SU-DHL-6 (cell line): ENCODE results near the gene ZDHHC11.
"Not testable (repeated sequence)": the region's sequence is repeated elsewhere in the genome, so short reads cannot be mapped to it uniquely, and the experiment has no call there.

ENCODE experiments used
- H2AFZ ChIP-seq: fragments of 200-600 bp; sonication (generic); 2 replicates; pipeline ENCODE4 v1.6.1; 2014; ENCODE audit warnings: low read depth, mild to moderate bottlenecking, moderate library complexity, mixed read lengths, antibody characterized with exemption, low read length; ENCODE audit not compliant: severe bottlenecking
- H3F3A ChIP-seq: fragments of 200-600 bp; shearing (Covaris generic); 2 replicates; pipeline ENCODE4 v1.6.0; 2016; ENCODE audit warnings: antibody characterized with exemption, mild to moderate bottlenecking; ENCODE audit not compliant: insufficient read depth
- H3K27ac ChIP-seq: fragments of 200-600 bp; sonication (generic); 2 replicates; pipeline ENCODE4 v1.5.1; 2016; ENCODE audit warnings: low read depth, mild to moderate bottlenecking, low read length, moderate library complexity, mixed read lengths
- H3K27me3 ChIP-seq: fragments of 200-600 bp; sonication (generic), shearing (Covaris generic); 2 replicates; pipeline ENCODE4 v1.6.0; 2014; ENCODE audit warnings: mild to moderate bottlenecking, low read length
- H3K36me3 ChIP-seq: fragments of 200-600 bp; sonication (generic); 2 replicates; pipeline ENCODE4 v1.6.1; 2014; ENCODE audit warnings: mild to moderate bottlenecking, low read length, mixed read lengths
- H3K4me2 ChIP-seq: fragments of 300-600, 200-600 bp; shearing (Covaris generic), sonication (generic); 2 replicates; pipeline ENCODE4 v1.6.0; 2014; ENCODE audit warnings: low read length, low read depth, mild to moderate bottlenecking; ENCODE audit not compliant: poor library complexity, severe bottlenecking
- H3K4me3 ChIP-seq: fragments of 200-600 bp; sonication (generic); 2 replicates; pipeline ENCODE4 v1.5.1; 2014; ENCODE audit warnings: antibody characterized with exemption, low read length, mild to moderate bottlenecking, mixed read lengths; ENCODE audit not compliant: insufficient read depth, poor library complexity, severe bottlenecking
- H3K79me2 ChIP-seq: fragments of 200-600 bp; sonication (generic); 2 replicates; pipeline ENCODE4 v1.6.1; 2014; ENCODE audit warnings: mild to moderate bottlenecking, low read length, moderate library complexity; ENCODE audit not compliant: insufficient read depth
- H3K9ac ChIP-seq: fragments of 200-600 bp; sonication (generic); 2 replicates; pipeline ENCODE4 v1.7.0; 2014; ENCODE audit warnings: mild to moderate bottlenecking, low read length
- H3K9me2 ChIP-seq: fragments of 200-600 bp; sonication (generic); replicated peaks from 2 replicates; pipeline ENCODE4 v1.6.1; 2014; ENCODE audit warnings: low read length; ENCODE audit not compliant: insufficient read depth
- H3K9me3 ChIP-seq: fragments of 200-600 bp; sonication (generic); 2 replicates; pipeline ENCODE4 v1.6.1; 2014; ENCODE audit warnings: low read length, mixed read lengths; ENCODE audit not compliant: insufficient read depth
- H4K20me1 ChIP-seq: fragments of 200-600 bp; sonication (generic); 2 replicates; pipeline ENCODE4 v1.6.1; 2014; ENCODE audit warnings: low read depth, mild to moderate bottlenecking, antibody characterized with exemption, low read length, moderate library complexity, mixed read lengths
- EZH2phosphoT487 ChIP-seq: fragments of 200-600 bp; sonication (generic), shearing (Covaris generic); conservative IDR thresholded peaks from 2 replicates; pipeline ENCODE4 v1.6.1; 2018; ENCODE audit warnings: mild to moderate bottlenecking, antibody characterized with exemption, low read length, moderate library complexity, mixed read lengths
- TF ChIP-seq, protein P1 (sequence below): fragments of 200-600 bp; sonication (generic); IDR thresholded peaks from one replicate; pipeline ENCODE4 v1.5.1; 2017; ENCODE audit warnings: antibody characterized with exemption, mild to moderate bottlenecking, low read length, moderate library complexity; ENCODE audit not compliant: insufficient read depth, poor library complexity, severe bottlenecking

The ZDHHC11 gene

DNA sequence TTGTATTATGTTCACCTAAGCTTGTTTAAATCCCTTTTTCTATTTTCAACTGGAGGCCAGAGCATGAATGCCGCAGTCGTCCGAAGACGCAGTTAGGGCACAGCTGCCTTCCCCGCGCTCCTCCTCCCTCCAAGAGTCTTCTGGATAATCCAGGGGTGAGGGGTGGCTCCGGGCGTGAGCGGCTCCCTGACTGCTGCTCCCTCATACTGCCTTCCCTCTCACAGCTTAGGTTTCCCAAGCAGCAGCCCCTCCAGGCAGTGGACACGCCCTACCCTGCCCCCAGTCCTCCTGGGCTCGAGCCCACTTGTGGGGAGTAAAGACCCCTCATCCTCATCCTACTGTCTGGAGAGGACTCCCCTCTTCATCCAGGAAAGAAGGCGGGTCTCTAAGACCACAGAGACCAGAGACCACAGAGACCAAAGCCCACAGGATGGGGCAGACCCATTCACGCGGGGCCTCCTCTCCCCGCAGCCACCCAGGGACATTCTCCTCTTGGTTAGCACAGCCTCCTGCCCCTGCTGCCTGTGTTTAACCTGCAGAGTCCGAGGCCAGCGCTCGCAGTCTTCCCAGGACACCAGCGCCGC is 98.2 kb downstream of the ZDHHC11 start:
- H4K20me1 ChIP-seq, H3K4me3 ChIP-seq, H3K27ac ChIP-seq, H3K79me2 ChIP-seq, H2AFZ ChIP-seq, H3K36me3 ChIP-seq, H3F3A ChIP-seq, H3K4me2 ChIP-seq, H3K9me2 ChIP-seq, H3K9me3 ChIP-seq, H3K9ac ChIP-seq, H3K27me3 ChIP-seq: not testable (repeated sequence)

DNA sequence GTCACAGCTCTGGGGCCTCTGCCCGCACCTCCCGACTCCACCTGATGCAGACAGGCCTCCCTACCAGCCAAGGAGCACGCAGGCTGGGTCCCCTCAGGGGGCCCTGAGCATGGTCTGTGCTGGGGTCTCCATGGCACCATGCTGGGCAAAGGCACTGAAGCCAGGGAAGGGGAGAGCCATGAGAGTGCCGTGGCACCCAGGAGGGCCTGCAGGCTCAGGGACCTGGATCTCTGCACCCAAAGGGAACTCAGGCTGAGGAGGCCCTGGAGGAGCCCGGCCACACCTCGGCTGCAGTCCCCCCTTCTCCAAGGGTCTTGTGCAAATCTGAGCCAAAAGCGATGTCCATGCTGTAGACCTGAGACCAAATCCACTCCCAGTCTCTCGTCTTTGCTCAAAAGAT is 98.8 kb downstream of the ZDHHC11 start:
- H2AFZ ChIP-seq, H3K27me3 ChIP-seq, H3K4me2 ChIP-seq, H3F3A ChIP-seq, H4K20me1 ChIP-seq, H3K4me3 ChIP-seq, H3K27ac ChIP-seq, H3K9me2 ChIP-seq, H3K36me3 ChIP-seq, H3K9ac ChIP-seq, H3K9me3 ChIP-seq, H3K79me2 ChIP-seq: not testable (repeated sequence)

DNA sequence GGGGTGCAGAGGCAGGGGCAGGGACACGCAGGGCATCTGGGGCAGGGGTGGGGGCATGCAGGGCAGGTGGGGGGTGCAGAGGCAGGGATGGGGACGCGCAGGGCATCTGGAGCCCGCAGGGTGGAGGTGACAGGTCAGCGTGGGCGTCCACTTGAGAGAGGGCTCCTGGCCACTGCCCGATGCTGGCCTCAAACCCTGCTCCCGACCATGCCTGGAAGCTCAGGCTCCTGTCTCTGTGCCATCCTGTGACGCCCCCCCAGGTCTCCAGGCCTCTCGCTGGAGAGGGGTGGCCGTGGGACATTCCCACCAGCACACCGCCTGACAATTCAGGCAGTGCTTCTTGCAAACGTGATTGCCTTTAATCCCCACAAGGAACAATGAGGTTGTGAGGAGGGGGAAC is 99.3 kb downstream of the ZDHHC11 start:
- H3K79me2 ChIP-seq: no peaks in the 10 kb centered on the region
- H3K27ac ChIP-seq: no peak overlapping the region
- no peak overlapping the region for H3K4me3 ChIP-seq
- no peaks in the 10 kb centered on the region for H4K20me1 ChIP-seq
- no peak overlapping the region for H2AFZ ChIP-seq
- H3K4me2 ChIP-seq: no peak overlapping the region
- no peaks in the 10 kb centered on the region for H3K27me3 ChIP-seq
- TF ChIP-seq, protein P1, sequence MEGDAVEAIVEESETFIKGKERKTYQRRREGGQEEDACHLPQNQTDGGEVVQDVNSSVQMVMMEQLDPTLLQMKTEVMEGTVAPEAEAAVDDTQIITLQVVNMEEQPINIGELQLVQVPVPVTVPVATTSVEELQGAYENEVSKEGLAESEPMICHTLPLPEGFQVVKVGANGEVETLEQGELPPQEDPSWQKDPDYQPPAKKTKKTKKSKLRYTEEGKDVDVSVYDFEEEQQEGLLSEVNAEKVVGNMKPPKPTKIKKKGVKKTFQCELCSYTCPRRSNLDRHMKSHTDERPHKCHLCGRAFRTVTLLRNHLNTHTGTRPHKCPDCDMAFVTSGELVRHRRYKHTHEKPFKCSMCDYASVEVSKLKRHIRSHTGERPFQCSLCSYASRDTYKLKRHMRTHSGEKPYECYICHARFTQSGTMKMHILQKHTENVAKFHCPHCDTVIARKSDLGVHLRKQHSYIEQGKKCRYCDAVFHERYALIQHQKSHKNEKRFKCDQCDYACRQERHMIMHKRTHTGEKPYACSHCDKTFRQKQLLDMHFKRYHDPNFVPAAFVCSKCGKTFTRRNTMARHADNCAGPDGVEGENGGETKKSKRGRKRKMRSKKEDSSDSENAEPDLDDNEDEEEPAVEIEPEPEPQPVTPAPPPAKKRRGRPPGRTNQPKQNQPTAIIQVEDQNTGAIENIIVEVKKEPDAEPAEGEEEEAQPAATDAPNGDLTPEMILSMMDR: no peak
- TF ChIP-seq EZH2phosphoT487: no peak
- no peak overlapping the region for H3K9ac ChIP-seq
- H3K9me3 ChIP-seq: no peaks in the 10 kb centered on the region
- no peaks in the 10 kb centered on the region for H3F3A ChIP-seq
- no peaks in the 10 kb centered on the region for H3K9me2 ChIP-seq
- no peaks in the 10 kb centered on the region for H3K36me3 ChIP-seq

DNA sequence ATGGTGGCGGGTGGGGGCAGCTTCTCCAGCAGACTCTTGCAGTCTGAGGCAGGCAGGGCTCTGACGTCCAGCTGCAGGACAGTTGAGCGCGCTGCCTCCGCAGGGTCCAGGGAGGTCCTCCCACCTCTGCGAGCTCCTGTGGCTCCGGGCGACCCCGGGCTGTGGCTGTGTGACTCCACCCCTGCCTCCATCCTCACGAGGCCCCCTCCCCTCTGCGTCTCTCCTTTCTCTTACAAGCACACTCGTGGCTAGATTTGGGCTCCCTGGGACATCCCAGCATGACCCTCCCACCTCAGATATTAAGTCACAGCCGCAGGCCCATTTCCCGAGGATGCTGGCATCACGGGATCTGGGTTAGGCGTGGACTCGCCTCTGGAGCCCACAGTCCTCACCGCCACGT is 100.6 kb downstream of the ZDHHC11 start:
- H4K20me1 ChIP-seq, H3K27ac ChIP-seq, H3K36me3 ChIP-seq, H3K4me2 ChIP-seq, H2AFZ ChIP-seq, H3K9me3 ChIP-seq, H3K79me2 ChIP-seq, H3F3A ChIP-seq, H3K27me3 ChIP-seq, H3K4me3 ChIP-seq, H3K9me2 ChIP-seq, H3K9ac ChIP-seq: not testable (repeated sequence)

DNA sequence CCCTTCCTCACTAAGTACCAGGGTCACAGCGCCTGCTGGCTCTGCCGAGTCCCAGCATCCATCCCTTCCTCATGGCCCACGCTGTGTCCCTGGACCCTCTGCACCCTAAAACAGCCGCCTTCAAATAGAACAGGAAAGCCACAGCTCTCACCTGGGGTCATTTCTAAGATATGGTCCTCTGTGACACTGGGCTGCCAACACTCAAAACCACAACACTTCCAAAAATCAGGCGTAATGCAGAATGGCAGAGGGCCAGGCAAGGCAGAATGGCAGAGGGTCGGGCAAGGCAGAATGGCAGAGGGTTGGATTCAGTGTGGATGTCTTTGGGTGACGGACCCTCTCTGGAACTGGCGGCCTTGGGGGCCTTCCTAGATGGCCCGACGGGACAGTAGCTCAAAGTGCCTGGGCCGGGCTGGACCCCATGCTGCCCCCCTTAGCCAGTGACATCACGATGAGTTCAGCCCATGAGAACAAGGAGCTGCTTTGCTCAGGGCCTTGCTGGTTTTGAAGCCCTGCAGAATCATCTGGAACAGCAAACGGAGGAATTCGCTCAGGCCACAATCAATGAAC is 101.6 kb downstream of the ZDHHC11 start:
- Histone ChIP-seq H3K9me2 (no peaks in the 10 kb centered on the region), H3K4me3 (no peak overlapping the region), H3F3A (no peaks in the 10 kb centered on the region), H4K20me1 (no peaks in the 10 kb centered on the region), H3K9me3 (no peaks in the 10 kb centered on the region), H3K4me2 (no peak overlapping the region), H3K79me2 (no peaks in the 10 kb centered on the region), H2AFZ (no peak overlapping the region), H3K36me3 (no peaks in the 10 kb centered on the region), H3K9ac (no peak overlapping the region), H3K27me3 (no peaks in the 10 kb centered on the region), H3K27ac (no peak overlapping the region)
- TF ChIP-seq EZH2phosphoT487: no peak
- TF ChIP-seq, protein P1: no peak

DNA sequence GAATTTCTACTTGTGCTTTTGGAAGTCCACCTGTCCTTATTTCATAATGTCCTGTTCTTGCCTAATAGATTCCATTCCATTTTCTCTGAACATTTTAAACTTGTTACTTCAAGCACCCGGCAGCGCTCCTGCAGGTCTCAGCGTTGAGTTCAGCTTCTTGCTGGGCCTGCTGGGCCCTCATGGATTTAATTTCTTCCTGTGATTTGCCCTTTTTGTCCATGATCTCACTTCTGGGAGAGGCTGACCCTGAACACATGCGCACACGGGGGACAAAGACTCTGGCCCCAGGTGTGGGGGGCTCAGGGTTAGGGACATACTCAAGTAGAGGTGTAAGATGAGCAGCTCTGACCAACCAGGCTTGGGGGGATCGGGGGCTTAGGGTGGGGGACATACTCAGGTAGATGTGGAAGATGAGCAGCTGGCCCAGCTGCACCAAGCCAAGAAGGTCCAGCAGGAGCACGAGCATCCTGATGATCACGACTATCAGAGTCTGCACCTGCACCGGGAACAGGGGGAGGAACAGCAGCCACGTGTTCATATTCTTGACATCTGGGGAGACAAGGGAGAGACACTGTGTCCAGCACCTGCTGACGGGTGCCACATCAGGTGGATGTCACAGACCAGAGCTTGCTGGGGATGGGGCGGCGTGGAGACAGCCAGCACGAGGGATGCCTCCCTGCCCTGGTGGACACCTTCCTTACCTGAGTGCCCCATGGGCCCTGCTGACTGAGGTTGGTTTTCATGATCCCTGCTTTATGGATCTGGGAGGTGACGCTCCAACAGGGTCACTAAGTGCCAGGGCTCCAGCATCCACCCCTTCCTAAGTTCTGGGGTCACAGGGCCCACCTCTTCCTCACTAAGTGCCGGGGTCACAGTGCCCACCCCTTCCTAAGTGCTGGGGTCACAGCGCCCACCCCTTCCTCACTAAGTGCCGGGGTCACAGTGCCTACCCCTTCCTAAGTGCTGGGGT is 102.5 kb downstream of the ZDHHC11 start:
- H3K9me3 ChIP-seq, H3K9ac ChIP-seq: not testable (repeated sequence)

More for the DNA sequence above, 102.5 kb downstream of the ZDHHC11 start:
- H3K79me2 ChIP-seq, H3F3A ChIP-seq, H3K4me2 ChIP-seq, H4K20me1 ChIP-seq, H3K36me3 ChIP-seq, H3K27ac ChIP-seq, H2AFZ ChIP-seq, H3K27me3 ChIP-seq, H3K4me3 ChIP-seq, H3K9me2 ChIP-seq: not testable (repeated sequence)
